HG03139 (cell line): ENCODE results near the gene DOCK4.

Experiments
- ATAC-seq: cut with Tn5 transposase; IDR thresholded peaks from one replicate; pipeline ENCODE4 v1.9.1; 2021; ENCODE audit not compliant: unreplicated experiment

The DOCK4 gene

GRCh38 chr7:112223310-112223709, 17.1 kb upstream of the DOCK4 start:
- ATAC-seq = no peak

GRCh38 chr7:112220877-112221434, 14.8 kb upstream of the DOCK4 start:
- ATAC-seq = no peak

- ATAC-seq = no peak
These were observed 9.6 kb upstream of the DOCK4 start for GRCh38 chr7:112215787-112216186.

GRCh38 chr7:112214883-112215282, 8.7 kb upstream of the DOCK4 start:
- ATAC-seq = no peak

- no peak for ATAC-seq
These were observed 8.1 kb upstream of the DOCK4 start for GRCh38 chr7:112214268-112214667.

GRCh38 chr7:112213735-112214134, 7.5 kb upstream of the DOCK4 start:
- ATAC-seq = no peak

- ATAC-seq = no peak
These were observed 6.4 kb upstream of the DOCK4 start for GRCh38 chr7:112212571-112212970.

GRCh38 chr7:112211348-112211907, 5.2 kb upstream of the DOCK4 start:
- no peak for ATAC-seq

GRCh38 chr7:112207765-112208164, 1.6 kb upstream of the DOCK4 start:
- no peak for ATAC-seq

GRCh38 chr7:112206991-112207592, 893 bp upstream of the DOCK4 start:
- no peak for ATAC-seq

GRCh38 chr7:112205343-112206237, 609 bp downstream of the DOCK4 start:
- ATAC-seq = peak; percentile 2

- ATAC-seq = no peak
These were observed 1.5 kb downstream of the DOCK4 start for GRCh38 chr7:112204499-112205342.

- ATAC-seq = no peak
These were observed 2.8 kb downstream of the DOCK4 start for GRCh38 chr7:112203365-112203739.

- ATAC-seq = no peak
These were observed 3.4 kb downstream of the DOCK4 start for GRCh38 chr7:112202816-112203215.

GRCh38 chr7:112201839-112202238, 4.4 kb downstream of the DOCK4 start:
- ATAC-seq = no peak

GRCh38 chr7:112201411-112201810, 4.8 kb downstream of the DOCK4 start:
- no peak for ATAC-seq

- ATAC-seq = no peak
These were observed 6.5 kb downstream of the DOCK4 start for GRCh38 chr7:112199672-112200071.

GRCh38 chr7:112199035-112199655, 7.1 kb downstream of the DOCK4 start:
- ATAC-seq = no peak

- ATAC-seq = no peak
These were observed 8.9 kb downstream of the DOCK4 start for GRCh38 chr7:112197322-112197721.

GRCh38 chr7:112195717-112196116, 10.5 kb downstream of the DOCK4 start:
- no peak for ATAC-seq
